ENCODE results near the gene UBA6. TPM values are rescaled to one million over a fixed set of nuclear protein-coding genes. Genes with fewer than 3 reads are reported as not detected.
A peak's percentile ranks its signal among the peaks of the same experiment; 100 is the strongest.

UBA6 gene
- total and polyA plus RNA-seq, 2 of the 4 experiments (the other 2 are of a cell fraction), result 29.2 to 268 TPM

DNA sequence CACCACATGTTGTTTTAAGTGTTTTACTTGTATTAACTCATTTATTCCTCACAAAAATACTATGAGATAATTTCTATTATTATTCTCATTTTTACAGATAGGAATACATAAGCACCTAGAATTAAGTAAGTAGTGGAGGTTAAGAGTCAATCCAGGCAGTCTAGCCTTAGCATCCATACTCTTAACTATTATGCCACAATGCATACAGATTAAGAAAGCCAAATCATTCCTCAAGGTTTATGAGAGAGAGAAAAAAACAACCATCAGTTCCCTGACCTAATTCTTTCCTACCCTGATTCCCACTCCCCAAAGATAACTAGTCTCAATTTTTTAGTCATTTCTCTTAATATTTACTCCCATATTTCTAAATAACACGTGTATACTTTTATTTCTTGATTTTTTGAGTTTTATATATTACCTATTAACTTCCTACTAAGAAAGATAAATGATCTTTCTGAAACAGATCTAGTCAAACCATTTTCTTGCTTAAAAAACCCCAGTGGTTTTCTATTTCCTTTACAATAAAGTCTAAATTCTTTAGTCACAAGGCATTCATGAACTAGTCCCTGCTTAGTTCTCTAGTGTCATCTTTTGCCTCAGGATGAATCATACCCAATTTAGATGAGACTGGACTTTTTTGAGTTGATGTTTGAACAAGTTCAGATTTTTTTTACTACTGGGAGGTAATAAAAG is 16.0 kb downstream of the UBA6 start:
- H3K27me3 ChIP-seq (ENCODE audit: control insufficient read depth, insufficient read depth, low read length), result no peaks in the 10 kb centered on the region
- no peak overlapping the region for H4K8ac ChIP-seq (ENCODE audit: low read depth in 2 of 2, low read length in 2 of 2)
- H3K4ac ChIP-seq (ENCODE audit: low read depth, low read length), result no peak overlapping the region
- H2AFZ ChIP-seq (replicated peaks; ENCODE audit: low read length, poor library complexity), result no peak overlapping the region
- intact Hi-C loops (cut with micrococcal nuclease) (loop anchor here (5.0 kb wide), 1 partner anchor 1922 kb away; no protein-coding TSS in a partner anchor), dilution Hi-C loops (cut with HindIII; ENCODE audit: low sequenced_read_pairs, unreplicated experiment) (no loop called here), in situ Hi-C loops (cut with MboI; ENCODE audit: low sequenced_read_pairs) (no loop called here)
- H4K20me1 ChIP-seq (ENCODE audit: insufficient read depth, low read length), result peaks cover 2% of the 10 kb centered on the region
- no peak overlapping the region for H2AK5ac ChIP-seq (ENCODE audit: low read depth, low read length)
- peaks cover 7% of the 10 kb centered on the region for H3K9me1 ChIP-seq (ENCODE audit: insufficient read depth, low read length)
- no peak overlapping the region for H3K23ac ChIP-seq (ENCODE audit: low read depth, low read length)
- H4K5ac ChIP-seq (ENCODE audit: low read depth, low read length), result no peak overlapping the region
- TF ChIP-seq RCOR1 (IDR thresholded peaks at IDR 0.05; ENCODE audit: insufficient replicate concordance, low read length) (no peak), SMC3 (IDR thresholded peaks at IDR 0.05; ENCODE audit: low read depth, low read length) (no peak), RAD21 (IDR thresholded peaks at IDR 0.05; ENCODE audit: low read length) (no peak), RFX5 (IDR thresholded peaks at IDR 0.05; ENCODE audit: low read depth, low read length) (no peak), CEBPB (IDR thresholded peaks at IDR 0.05; ENCODE audit: low read depth, low read length) (no peak), NFE2L2 (IDR thresholded peaks at IDR 0.05; ENCODE audit: low read depth, low read length) (no peak), FOS (IDR thresholded peaks at IDR 0.05; ENCODE audit: low read depth, low read length) (no peak), MAZ (IDR thresholded peaks at IDR 0.05; ENCODE audit: borderline replicate concordance, low read depth, low read length) (no peak), MAFK (IDR thresholded peaks at IDR 0.05; ENCODE audit: low read depth, low read length) (no peak)
- TF ChIP-seq, protein P1, sequence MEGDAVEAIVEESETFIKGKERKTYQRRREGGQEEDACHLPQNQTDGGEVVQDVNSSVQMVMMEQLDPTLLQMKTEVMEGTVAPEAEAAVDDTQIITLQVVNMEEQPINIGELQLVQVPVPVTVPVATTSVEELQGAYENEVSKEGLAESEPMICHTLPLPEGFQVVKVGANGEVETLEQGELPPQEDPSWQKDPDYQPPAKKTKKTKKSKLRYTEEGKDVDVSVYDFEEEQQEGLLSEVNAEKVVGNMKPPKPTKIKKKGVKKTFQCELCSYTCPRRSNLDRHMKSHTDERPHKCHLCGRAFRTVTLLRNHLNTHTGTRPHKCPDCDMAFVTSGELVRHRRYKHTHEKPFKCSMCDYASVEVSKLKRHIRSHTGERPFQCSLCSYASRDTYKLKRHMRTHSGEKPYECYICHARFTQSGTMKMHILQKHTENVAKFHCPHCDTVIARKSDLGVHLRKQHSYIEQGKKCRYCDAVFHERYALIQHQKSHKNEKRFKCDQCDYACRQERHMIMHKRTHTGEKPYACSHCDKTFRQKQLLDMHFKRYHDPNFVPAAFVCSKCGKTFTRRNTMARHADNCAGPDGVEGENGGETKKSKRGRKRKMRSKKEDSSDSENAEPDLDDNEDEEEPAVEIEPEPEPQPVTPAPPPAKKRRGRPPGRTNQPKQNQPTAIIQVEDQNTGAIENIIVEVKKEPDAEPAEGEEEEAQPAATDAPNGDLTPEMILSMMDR (conservative IDR thresholded peaks at IDR 0.05; ENCODE audit: low read depth, low read length), result no peak
- TF ChIP-seq, protein P2, sequence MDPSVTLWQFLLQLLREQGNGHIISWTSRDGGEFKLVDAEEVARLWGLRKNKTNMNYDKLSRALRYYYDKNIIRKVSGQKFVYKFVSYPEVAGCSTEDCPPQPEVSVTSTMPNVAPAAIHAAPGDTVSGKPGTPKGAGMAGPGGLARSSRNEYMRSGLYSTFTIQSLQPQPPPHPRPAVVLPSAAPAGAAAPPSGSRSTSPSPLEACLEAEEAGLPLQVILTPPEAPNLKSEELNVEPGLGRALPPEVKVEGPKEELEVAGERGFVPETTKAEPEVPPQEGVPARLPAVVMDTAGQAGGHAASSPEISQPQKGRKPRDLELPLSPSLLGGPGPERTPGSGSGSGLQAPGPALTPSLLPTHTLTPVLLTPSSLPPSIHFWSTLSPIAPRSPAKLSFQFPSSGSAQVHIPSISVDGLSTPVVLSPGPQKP (IDR thresholded peaks at IDR 0.05; ENCODE audit: borderline replicate concordance, low read depth, low read length), result no peak
- no peak overlapping the region for H3K4me3 ChIP-seq (ENCODE audit: insufficient read depth, low read depth, low read length)
- peak overlapping the region; percentile 53 for H2BK5ac ChIP-seq (ENCODE audit: low read depth, low read length, poor library complexity, severe bottlenecking)
- H2BK15ac ChIP-seq (ENCODE audit: low read depth, low read length), result no peak overlapping the region
- H3K9me3 ChIP-seq (ENCODE audit: control insufficient read depth, insufficient read depth, low read length), result no peaks in the 10 kb centered on the region
- H3K79me1 ChIP-seq (ENCODE audit: low read depth in 1 of 2, low read length in 2 of 2), result peaks cover 15 to 41% of the 10 kb centered on the region in 2 experiments
- peaks cover 7% of the 10 kb centered on the region for H3K36me3 ChIP-seq (ENCODE audit: control insufficient read depth, insufficient read depth, low read length)
- H3K27ac ChIP-seq (ENCODE audit: insufficient read depth, low read length), result no peak overlapping the region
- no peak overlapping the region for H4K91ac ChIP-seq (ENCODE audit: insufficient read depth, low read depth, low read length)
- no peak overlapping the region for H3K18ac ChIP-seq (ENCODE audit: low read depth, low read length)
- DNase-seq (peak; percentile 66), ATAC-seq (ENCODE audit: low read depth) (peak; percentile 27; the same call in 1 of the 2 replicates)
- BruUV-seq (replicated peaks), result no TSS peak
- POLR2A ChIA-PET (ENCODE audit: unreplicated experiment), result no interaction called here
- CTCF ChIA-PET, result no interaction called here
- no peak overlapping the region for H2BK120ac ChIP-seq (ENCODE audit: low read depth, low read length)
- H2AK9ac ChIP-seq (replicated peaks; ENCODE audit: low read depth, low read length, poor library complexity), result no peak overlapping the region
- H3K14ac ChIP-seq (replicated peaks; ENCODE audit: low read depth, low read length), result no peak overlapping the region
- no CpG with 5 or more reads among the region's 1 CpG for WGBS, 2 experiments (ENCODE audit: extremely low coverage in 2 of 2, insufficient read length in 1 of 2)
- no peak overlapping the region for H3K56ac ChIP-seq (ENCODE audit: extremely low read depth, insufficient read depth, low read length)
- peaks cover 7% of the 10 kb centered on the region for H3K4me1 ChIP-seq (ENCODE audit: control insufficient read depth, insufficient read depth, low read length)
- no peak overlapping the region for H2BK20ac ChIP-seq (ENCODE audit: low read depth, low read length)
- no peak overlapping the region for H3K9ac ChIP-seq (ENCODE audit: low read depth, low read length)
- peak overlapping the region; percentile 25; the same call in 1 of the 2 replicates for H3K4me2 ChIP-seq (ENCODE audit: low read depth, low read length)
